ENCODE data around the gene PCK2.

Gene PCK2

DNA sequence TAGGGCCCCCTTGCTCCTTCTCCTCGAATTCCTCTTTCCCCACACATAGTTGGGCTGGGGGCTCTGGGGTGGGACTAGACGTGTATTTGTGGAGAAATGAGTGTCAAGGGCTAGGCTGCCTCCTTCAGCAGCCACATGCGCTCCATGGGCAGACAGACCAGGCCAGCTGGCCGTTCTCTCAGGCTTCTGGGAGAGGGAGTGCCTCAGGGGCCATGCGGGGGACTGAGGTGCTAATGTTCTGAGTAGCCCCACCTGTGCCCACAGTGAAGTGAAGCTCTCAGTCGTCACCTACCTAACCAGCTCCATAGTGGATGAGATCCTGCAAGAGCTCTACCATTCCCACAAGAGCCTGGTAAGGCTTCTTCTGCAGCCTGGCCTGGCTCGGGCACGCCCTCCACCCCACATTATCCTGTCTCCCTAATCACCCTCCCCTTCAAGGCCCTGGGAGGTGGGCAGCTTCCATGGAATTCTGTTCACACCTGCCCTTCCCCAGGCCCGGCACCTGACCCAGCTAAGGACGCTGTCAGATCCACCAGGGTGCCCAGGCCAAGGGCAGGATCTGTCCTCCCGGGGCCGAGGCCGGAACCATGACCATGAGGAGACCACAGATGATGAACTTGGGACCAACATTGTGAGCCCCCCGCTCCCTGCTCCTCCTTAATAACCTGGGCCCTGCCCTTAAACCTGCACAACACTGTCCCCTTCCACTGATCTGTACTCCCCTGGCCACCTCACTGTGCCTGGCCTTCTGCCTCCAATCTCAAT is 31.7 kb upstream of the PCK2 start:
- no peak for DNase-seq

DNA sequence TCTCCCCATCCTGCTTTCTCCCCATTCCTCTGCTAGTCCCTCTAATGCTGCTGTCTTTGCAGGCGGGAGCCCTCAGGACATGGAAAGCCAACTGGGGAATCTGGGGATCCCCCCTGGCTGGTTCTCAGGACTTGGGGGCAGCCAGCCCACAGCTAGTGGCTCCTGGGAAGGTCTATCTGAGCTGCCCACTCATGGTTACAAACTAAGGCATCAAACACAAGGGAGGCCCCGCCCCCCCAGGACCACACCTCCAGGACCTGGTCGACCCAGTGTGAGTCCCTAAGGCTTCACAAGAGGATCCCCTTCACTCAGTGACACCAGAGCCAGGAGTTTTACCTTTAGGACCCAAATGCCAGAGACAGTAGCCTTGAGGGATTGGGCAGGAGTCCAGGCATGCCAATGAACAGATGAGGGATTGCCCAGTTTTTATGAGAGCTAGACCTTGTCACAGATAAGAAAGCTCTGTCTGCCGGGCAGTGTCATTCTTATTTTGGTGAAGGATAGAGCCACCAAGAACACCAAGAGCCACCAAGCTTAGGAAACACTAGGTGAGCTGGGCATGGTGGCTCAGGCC is 30.8 kb upstream of the PCK2 start:
- DNase-seq, result no peak

DNA sequence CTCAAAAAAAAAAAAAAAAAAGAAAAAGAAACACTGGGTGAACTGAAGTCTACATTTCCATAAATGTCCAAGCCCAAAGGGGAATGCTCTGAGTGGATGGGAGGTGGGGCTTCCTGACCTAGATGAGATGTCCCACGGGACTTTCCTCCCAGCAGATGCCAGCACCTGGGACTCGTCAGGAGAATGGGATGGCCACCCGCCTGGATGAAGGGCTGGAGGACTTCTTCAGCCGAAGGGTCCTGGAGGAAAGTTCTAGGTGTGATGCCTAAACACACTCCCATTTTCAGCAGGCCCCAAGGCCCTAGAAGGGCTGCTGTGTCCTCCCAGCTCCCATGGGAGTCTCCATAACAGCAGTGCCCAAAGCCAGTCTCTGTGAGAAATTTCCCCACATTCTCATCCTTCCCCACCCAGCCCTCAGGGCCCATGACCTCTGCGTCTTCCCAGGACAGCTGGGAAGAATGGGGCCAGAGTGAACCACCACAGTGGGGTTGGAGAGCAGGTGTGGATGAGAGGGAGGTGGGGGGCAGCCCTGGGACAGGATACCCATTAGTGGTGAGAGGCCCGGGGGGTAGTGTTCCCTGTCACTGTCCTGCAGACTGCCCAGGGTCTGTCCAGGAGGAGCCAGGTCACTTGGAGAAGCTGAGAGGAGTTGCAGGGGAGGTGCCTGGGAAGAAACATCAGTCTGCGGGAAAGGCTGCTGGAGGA is 29.9 kb upstream of the PCK2 start:
- DNase-seq, result no peak

DNA sequence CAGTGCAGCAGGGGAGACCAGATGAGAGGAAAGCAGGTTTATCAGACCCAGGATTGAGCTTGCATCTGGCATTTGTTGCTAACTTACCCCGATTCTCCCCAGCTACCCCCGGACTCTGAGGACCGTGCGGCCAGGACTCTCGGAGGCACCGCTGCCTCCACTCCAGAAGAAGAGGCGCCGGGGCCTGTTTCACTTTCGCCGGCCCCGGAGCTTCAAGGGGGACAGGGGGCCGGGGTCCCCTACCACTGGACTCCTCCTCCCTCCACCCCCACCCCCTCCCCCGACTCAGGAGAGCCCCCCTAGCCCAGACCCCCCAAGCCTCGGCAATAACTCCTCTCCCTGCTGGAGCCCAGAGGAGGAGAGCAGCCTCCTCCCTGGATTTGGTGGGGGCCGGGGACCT is 29.3 kb upstream of the PCK2 start:
- DNase-seq, result no peak

DNA sequence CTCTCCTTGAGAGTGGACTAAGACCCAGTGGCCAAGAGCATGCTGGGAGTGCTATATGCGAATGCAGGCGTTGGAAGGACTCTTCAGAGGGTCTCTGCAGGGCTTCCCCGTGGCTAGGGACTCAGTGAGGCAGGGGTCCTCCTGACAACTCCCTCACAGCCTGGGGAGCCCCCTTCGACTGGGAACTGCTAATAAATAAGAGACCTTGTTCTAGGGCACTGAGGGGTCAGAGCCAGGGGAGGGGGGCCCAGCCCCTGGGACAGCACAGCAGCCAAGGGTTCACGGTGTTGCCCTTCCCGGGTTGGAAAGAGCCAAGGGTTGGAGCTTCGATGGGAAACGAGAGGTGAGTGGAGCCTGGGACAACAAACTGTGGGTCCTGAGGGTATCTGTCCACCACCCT is 28.7 kb upstream of the PCK2 start:
- no peak for DNase-seq

DNA sequence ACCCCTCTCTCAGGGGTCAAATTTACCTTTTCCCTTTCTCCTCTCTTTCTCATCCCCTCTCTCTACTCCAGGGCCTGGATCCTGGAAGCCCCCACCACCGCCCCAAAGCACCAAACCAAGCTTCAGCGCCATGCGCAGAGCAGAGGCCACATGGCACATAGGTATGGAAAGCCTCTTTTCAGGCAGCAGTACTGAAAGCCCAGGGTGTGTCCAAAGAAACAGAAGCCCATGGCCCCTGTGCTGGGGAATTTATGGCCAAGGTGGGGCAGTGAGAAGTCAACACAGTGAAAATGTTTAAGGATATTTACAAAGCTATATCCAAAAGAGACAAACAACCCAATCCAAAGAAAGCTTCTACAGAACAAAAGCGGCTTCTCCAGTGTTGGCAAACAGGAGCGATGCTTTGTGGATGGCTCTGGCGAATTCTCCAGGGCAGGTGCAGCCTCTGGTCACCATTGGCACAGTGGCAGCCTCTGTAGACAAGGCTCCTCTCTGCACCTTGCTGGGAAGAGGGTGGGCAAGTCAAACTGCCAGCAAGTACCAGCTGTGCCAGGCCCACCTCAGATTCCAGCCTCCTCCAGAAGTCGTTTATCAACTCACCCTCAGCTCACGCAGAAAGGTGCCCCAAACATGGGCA is 27.5 kb upstream of the PCK2 start:
- DNase-seq, result no peak

DNA sequence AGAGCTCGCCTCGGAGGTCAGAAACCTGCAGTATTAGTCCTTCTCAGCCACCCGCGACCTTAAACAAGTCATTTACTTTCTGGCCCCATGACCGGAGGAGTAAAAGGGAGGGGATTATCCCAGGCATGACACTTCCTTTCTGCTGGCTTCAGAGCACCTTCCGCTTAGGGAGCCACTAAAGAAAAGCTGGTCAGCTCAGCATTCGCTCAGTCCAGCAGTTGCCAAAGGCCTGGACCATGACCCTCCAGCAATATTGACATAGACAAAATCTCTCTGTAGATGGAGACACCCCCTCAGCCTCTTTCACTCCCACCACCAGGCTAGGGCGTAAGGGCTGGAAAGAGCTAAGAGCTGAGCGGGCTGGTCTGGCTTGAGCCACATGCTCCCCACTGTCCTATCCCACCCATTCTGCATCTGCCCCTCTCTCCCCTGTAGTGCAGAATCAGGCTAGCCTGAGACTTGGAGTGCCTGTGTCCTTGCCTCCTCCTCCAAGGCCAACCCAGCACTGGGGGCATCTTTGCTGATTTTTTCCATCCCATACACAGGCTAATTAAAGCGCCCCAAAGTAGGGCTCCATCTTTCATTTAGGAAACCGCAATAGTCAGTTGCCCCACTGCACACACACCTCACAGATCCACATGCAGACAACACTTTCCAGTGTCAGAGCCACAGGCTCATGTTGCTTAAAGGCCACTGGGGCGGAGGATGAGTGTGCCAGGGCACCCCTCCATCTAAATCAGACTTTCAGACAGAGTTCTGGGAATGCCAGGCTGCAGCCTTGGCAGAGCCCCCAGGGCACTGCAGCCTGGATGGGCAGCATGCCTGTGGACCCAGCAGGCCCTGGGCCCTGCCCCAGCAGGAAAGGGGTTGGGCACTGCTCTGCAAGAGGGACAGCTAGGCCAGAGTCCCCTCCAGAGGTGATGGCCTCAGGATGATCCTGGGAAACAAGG is 26.7 kb upstream of the PCK2 start:
- DNase-seq, result no peak

DNA sequence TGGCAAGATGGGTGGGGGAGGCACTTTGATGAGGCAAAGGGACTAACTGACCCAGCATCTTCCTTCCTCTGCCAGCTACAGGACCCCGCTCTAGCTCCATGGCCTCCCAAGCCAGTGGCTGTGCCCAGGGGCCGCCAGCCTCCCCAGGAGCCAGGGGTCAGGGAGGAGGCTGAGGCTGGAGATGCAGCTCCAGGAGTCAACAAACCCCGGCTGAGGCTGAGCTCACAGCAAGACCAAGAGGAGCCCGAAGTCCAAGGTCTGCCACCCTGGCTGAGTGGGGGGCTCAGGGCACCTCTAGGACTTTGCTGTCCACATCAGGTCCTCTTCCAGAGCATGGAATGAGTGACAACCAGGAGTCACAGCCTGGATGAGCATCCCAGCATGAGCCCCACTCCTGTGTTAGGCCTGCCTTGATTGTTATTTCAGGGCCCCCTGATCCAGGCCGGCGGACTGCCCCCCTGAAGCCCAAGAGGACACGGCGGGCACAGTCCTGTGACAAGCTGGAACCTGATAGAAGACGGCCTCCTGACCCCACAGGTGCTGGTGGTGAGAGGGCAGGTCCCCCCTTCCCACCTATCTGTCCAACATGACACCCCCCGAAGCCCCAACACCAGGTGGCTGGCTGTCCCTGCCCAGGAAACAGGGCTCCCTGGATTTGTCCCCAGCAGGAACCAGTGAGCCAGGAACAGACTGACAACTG is 25.2 kb upstream of the PCK2 start:
- DNase-seq, result no peak

DNA sequence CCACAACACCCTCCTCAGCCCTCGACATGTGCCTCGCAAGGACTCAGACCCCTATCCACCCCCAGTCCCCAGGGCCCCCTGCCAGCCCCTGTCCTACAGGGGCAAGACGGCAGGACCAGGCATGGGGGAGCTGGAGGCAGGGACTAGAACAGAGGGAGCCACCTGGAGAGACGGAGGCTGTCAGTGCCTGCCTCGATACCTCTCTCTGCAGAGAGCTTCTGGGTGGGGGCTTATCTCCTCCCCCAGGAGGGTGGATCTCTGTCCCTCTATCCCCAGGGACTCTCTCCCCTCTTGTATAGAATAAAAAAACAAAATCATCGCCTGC is 24.7 kb upstream of the PCK2 start:
- DNase-seq, result no peak

DNA sequence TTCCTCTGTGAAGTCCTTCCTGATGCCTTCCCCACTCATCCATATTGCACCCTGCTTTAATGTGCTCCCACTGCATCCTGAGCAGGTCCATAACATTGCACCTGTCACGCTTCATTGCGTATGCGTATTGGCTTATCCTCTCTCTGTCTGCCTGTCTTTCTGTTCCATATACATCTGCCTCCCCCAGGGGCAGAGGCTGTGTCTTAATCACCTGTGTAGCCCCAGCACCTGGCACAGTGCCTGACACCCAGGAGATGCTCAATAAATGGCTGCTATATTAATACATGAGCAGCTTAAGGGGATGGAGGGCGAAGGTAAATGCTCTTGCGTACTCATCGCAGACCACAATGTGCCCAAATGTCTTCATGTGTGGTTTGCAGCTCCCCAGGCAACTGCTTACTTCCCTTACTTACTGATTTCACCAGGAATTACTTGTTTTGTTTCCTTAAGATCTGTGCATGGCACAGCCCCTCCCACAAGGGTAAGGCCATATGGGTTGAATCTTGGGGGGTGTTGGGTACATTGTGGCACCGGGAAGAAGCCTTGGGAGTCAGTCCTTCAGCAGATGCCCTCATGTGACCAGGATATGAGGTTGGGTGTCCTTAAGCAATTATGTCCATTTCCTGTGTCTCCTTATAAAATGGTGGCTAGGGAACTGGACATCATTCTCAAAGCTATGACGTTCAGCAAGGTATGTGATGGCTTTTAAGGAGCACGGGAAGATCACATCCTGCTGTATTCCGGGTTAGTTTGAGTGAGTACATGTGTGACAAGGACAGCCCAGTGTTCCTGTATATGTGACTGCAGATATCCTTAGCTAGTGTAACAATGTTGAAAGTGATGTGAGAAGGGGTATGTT is 23.6 kb upstream of the PCK2 start:
- no peak for DNase-seq

DNA sequence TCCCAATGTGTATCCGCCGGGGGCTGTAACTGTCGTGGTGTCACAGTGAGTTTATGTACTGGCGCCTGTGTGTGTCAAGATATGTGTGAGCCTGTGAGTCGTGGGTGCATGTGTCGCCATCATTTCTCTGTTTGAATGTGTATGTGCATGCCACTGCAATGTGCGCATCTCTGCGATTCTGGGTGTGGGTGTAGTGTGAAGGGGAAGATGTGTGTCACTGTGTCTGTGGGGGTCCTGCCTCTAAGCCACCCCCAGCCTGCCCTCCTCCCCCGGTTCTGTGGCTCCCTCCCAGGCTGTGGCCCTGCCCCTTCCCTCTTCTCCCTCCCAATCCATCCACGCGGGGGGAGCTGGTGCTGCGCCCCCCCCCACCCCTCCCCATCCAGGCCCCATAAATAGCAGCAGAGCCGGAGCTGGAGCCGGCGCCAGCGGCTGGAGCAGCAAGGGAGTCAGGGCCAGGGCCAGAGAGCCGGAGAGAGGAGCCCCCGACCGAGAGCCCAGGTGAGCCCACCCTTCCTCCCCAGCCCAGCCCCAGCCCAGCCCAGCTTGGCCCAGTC is 22.9 kb upstream of the PCK2 start, which contains the start of gene CPNE6:
TSS of gene CPNE6 (plus strand) at position 419 of the 554 bp plus-strand sequence. CDS start 1,375 bp downstream, outside the sequence.
- no peak for DNase-seq

DNA sequence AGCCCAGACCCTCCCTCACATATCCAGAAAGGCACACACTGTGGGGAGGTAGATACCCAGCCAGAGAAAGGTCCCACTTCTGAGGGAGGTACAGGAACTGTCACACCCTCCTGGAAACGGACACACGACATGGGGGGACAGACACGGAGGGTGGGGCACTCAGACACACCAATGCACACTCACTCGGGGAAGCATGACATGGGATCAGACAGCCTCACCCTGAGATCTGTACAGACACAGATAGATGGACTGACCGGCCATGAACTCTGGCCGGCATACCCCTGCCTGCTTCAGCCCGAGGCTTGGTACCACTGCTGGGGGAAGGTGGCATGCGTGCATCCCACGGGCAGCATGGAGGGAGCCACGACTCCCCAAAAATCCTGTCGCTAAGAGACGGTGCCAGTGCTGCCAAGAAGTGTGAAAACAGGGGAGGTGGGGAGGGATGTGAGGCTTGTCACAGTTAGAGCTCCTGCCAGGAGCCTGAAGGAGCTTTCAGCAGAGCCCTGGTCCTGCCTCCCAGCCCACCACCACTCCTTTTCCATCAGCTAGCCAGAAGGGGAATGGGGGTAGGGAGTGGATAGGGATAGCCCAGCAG is 22.2 kb upstream of the PCK2 start:
- no peak for DNase-seq

DNA sequence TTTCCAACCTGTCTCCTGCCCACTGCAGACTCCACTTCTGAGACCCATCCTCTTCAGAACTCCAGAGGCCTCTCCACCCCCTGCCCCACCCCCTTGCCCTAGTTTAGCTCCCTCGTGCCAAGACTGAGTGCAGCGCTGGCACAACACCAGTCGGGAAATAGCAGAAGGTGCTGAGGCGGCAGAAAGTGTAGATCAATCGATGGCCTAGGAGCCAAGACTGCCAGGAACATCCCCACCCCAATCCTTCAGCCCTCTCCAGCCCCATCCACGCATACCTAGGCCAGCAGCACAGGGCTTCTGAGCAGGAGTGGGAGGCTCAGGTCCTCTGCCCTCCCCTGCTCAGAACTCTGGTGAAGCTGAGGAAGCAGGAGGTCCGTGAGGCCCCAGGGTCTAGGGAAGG is 21.7 kb upstream of the PCK2 start:
- DNase-seq, result no peak

DNA sequence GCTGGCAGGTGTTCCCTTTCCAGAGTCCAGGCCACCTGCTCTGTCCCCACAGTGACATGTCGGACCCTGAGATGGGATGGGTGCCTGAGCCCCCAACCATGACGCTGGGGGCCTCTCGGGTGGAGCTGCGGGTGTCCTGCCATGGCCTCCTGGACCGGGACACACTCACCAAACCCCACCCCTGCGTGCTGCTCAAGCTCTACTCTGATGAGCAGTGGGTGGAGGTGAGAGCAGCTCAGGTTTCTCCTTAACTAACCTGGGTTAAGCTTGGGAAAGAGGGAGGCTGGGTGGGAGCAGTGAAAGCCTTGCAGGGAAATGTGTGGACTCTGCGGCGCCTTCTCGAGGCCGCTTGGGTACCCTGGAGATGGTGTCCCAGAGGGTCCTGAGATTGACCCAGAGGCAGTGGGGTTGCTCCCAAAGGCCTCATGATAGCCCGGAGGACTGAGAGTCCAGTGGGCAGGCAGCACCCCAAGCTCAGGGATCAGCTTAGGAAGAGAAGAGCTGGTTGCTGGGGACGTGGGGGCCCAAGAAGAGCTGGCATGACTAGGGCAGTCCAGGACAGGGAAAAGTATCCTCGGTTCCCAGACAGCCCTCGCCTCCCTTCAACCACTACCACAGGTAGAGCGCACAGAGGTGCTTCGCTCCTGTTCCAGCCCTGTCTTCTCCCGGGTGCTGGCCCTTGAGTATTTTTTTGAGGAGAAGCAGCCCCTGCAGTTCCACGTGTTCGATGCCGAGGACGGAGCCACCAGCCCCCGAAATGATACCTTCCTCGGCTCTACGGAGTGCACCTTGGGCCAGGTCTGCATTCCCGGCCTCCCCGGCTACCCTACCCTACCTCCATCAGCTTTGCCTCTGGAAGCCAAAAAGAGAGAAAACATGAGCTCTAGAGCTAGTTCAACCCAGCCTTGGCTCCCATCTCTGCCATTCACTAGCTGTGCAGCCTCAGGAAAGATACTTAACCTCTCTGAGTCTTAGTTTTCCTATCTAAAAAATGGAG is 20.9 kb upstream of the PCK2 start:
- no peak for DNase-seq

DNA sequence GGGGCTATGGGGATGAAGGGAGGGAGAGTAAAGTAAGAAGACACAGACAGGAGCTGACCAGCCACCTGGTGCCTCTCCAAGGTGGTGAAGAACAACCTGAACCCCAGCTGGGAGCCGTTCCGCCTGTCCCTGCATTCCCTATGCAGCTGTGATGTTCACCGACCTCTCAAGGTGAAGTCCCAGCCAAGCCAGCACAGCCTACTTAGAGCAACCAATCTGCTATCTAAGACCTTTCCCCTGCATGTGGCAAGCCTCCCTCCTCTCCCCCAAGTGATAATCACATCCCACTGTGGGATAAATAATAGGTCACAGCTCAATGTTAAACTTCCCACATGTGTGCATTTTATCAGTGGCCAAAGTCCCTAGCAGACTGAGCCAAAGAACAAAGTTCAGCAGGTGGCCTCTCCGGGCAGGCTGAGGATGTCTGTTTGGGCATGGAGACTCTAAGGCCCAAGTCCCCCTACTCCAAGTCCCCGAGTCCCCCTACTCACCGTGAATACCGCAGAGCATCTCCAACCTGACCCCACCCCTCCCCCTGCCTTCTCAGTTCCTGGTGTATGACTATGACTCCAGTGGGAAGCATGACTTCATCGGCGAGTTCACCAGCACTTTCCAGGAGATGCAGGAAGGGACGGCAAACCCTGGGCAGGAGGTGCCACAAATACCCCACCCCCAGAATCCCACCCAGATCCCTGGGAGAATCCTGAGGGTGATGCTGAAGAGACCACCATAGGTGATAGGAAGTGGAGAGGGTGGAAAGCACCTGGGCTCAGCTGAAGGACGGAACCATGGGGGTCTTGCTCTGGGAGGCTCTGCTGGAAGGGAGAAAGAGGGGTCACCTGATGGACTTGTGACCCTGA is 19.3 kb upstream of the PCK2 start:
- no peak for DNase-seq

DNA sequence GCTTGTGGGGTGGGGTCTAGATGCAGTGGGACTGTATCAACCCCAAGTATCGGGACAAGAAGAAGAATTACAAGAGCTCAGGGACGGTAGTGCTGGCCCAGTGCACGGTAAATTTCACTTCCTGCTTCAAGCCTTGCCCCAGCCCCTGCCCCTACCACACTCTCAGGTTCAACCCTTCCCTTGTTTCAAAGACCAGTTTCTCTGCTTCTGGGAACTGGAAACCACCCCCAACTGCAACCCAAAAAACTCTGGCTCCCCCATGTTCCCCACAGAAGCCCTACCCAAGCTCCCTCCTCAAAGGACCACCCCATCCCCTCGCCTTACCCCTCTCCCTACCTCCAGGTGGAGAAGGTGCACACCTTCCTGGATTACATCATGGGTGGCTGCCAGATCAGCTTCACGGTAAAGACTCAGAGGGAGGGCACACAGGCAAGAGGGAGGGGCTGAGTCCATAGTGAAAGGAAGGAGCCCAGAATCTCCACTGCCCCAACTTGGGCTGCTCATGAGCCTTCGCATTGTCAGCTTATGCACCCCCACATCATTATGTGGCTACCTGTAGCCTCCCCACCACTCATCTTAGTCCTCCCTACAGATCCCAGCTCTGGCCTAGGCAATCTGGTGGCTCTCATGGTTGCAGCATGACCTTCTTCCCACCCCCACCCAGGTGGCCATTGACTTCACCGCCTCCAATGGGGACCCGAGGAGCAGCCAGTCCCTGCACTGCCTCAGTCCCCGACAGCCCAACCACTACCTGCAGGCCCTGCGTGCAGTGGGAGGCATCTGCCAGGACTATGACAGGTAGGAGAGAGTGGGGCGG is 18.4 kb upstream of the PCK2 start:
- DNase-seq, result no peak

DNA sequence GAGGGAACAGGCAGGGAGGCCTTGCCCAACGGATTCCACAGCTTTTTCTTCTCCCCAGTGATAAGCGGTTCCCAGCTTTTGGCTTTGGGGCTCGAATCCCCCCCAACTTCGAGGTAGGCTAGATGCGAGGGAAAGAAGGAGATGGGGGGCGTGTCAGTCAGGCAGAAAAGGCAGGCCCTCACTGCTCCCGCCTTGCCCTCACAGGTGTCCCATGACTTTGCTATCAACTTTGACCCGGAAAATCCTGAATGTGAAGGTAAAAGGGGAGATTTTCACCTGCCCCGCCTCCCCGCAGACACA is 17.9 kb upstream of the PCK2 start:
- no peak for DNase-seq

Data from femur (tissue), 1 donor.